NB4 (cell line): ENCODE measurements around the gene DOCK3.

Experiments
- CTCF ChIP-seq: IDR thresholded peaks from one replicate; pipeline ENCODE4 v1.5.1; 2012; ENCODE audit warnings: low read depth, low read length
- MYC ChIP-seq: IDR thresholded peaks from 2 replicates; pipeline ENCODE4 v1.6.1; 2011; ENCODE audit warnings: low read depth, low read length
- POLR2A ChIP-seq: IDR thresholded peaks from 2 replicates; pipeline ENCODE4 v1.6.1; 2011; ENCODE audit warnings: mild to moderate bottlenecking; ENCODE audit not compliant: insufficient read length; ENCODE audit errors: extremely low read depth

- TF ChIP-seq POLR2A (no peak), CTCF (no peak), MYC (no peak)
Observed at GRCh38 chr3:50633230-50633790, 41.4 kb upstream of the DOCK3 start.
